DLD1 (cell line): Measurements from ENCODE around the gene SLC5A4.

Experiments used
- in situ Hi-C: cut with HindIII; loops from 2 replicates; pipeline ENCODE4 v1.10.0; 2017; ENCODE audit warnings: low sequenced_read_pairs

The SLC5A4 gene

GRCh38 chr22:32233091-32233490, 22.1 kb downstream of the SLC5A4 start:
- in situ Hi-C loops, result no loop called here

DNA sequence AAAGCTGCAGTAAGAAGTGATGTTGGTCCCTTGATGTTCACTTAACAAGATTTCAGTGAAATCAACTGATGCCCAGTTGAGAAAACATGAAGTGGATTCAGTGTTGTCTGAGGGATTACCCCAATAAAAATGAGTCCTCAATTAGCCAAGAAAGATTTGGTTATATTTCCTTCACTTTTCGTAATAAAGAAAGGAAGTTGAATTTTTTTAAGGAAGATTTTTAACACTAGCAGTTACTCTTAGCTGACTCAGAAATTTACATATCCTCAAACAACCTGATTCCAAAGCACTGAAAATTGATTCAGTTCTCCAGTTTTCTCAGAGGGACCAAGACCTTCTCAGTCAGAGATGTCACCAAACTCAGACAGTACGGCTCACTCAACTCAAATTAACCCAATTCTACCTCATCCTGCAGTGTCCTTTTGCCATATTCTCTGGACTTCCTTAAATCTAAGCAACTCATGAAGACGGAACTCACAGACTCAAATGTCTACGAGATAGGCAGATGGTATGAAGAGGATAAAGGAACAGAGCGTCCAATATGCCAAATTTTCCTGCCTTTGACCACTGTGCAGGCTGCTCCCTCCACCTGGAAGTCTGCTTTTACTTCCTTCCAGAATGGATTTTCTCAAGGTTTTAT, 22.8 kb downstream of the SLC5A4 start:
- in situ Hi-C loops, result no loop called here

- in situ Hi-C loops, result no loop called here
Observed at GRCh38 chr22:32226326-32227104, 28.6 kb downstream of the SLC5A4 start.

- in situ Hi-C loops, result no loop called here
Observed at GRCh38 chr22:32222991-32223390, 32.2 kb downstream of the SLC5A4 start.

- in situ Hi-C loops, result no loop called here
Observed at GRCh38 chr22:32219026-32219425, 36.1 kb downstream of the SLC5A4 start.

DNA sequence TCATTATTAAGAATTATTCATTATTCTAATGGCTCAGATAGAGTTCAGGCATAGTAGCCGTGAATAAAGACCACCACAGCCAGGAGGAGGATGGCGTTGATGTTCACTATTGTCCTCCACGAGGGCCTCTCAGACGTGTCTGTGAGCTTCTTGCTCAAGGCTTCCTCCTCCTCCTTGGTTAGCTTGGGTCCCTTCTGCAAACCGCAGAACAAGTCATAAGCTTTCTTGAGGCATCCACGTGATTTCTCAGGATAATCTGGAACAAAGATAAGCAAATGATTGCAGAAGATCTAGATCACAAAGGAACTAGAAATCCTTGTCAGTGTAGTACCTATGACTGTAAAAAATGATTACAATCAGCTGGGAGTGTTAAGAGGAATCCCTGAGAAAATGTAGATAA, 36.7 kb downstream of the SLC5A4 start:
- in situ Hi-C loops, result no loop called here

GRCh38 chr22:32217465-32217864, 37.7 kb downstream of the SLC5A4 start:
- in situ Hi-C loops, result no loop called here

DNA sequence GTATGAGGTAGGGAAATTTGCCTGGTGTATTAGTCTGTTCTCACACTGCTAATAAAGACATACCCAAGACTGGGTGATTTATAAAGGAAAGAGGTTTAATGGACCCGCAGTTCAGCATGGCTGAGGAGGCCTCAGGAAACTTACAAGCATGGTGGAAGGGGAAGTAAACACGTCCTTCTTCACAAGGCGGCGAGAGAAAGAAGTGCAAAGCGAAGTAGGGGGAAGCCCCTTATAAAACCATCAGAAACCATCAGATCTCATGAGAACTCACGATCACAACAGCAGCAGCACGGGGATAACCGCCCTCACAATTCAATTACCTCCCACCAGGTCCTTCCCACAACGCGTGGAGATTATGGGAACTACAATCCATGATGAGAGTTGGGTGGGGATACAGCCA, 38.2 kb downstream of the SLC5A4 start:
- in situ Hi-C loops, result no loop called here

DNA sequence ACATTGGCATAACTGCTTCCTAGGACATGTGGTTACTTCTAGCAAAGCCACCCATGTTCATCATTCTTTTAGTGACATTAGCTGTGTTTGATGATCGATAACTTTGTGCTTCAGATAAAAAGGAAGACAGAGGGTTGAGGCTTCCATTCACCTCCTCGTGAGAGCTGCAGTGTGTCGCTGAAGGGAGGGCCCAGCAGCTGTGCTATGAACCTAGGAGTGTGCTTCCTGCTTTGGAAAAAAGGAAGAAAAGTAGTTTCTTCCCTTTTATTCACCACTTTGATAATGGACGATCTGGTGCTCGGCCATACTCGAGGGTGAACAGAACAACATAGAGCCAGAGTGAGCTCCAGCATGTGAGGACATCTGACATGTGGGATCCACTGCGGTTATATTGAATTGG, 44.1 kb downstream of the SLC5A4 start:
- in situ Hi-C loops, result no loop called here

DNA sequence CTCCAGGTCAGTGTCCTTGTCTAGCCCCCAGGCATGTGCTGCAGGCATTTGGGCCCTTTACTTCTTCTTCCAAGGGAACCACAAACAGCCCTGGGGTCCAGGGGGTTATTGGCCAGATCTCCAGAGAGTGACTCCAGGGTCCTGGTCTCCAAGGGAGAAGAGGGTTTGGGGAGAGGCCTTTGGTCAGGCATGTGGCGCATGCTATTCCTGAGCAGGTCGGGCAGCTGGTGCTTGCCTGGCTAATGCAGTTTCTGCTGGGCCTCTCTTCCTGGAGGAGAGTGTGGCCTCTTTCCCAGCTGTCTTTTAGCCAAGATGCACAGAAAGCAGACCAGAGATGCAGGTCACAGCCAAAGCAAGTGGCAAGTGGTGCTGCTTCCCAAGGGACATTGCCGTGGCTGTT, 46.5 kb downstream of the SLC5A4 start:
- in situ Hi-C loops, result no loop called here

DNA sequence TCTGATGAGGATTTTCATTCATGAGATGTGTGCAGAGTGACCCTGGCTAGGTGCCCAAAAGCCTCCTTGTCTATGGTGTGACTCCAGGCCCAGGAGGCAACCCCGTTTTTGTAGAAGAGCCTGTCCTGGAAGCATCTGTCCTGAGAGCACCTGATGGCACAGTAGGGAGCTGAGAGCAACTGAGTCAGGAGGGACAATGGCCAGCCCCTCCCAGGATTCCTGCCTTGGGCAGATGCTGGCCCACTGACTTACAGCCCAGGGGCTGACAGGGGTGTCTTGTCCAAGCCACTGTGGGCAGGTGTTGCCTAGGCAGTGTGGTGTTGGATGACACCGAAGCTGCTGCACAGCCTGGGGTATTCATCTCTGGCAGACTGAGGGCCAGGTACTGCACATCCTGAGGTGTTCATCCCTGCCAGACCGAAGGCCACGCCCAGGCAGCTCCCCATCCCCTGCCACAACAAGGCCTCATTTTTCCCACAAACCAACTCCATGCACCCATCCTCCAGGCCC, 47.1 kb downstream of the SLC5A4 start:
- in situ Hi-C loops, result no loop called here

DNA sequence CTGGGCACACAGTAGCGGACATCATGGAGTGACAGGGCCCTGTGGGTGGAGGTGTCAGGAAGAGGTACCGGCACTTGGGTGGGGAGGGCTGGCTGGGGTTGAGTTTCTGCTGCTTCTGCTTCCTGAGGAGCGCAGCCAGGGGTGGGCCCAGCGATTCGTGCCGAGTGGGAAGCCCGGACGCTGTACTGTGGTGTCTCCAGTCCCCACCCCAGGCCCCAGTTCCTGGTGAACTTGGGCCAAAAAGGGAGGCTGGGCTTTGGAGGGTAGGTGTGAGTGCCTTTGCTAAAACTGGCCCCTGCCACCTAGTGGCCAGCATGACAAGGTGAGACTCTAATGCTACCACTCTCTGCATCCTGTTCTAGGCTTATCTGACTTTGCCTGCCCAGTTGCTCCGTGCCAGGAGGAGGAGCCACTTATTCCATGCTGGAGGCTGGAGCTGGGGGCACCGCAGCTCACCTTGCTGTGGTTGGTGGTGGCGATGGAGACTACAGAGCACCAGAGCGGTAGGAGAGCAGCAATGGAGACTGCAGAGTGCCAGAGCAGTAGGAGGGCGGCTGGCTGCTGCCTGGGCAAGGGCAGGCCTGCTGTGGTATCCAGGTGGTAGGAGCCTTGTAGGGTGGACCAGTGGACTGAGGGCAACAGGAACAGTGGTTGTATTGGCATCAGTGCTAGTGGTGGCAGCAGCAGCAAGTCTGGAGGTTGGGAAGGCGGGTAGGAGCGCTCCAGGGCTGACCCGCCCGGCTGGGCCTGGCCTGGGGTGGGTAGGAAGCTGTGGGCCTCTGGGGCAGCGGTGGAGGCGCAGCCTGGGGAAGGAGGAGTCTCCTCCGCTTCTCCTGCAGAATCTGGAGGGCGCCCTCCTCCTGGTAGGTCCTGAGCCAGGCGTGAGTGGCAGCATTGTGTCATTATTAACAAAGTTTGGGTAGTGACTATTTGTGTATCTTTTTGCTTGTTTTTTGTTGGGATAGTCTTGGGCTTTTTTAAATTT, 48.1 kb downstream of the SLC5A4 start:
- in situ Hi-C loops, result no loop called here

DNA sequence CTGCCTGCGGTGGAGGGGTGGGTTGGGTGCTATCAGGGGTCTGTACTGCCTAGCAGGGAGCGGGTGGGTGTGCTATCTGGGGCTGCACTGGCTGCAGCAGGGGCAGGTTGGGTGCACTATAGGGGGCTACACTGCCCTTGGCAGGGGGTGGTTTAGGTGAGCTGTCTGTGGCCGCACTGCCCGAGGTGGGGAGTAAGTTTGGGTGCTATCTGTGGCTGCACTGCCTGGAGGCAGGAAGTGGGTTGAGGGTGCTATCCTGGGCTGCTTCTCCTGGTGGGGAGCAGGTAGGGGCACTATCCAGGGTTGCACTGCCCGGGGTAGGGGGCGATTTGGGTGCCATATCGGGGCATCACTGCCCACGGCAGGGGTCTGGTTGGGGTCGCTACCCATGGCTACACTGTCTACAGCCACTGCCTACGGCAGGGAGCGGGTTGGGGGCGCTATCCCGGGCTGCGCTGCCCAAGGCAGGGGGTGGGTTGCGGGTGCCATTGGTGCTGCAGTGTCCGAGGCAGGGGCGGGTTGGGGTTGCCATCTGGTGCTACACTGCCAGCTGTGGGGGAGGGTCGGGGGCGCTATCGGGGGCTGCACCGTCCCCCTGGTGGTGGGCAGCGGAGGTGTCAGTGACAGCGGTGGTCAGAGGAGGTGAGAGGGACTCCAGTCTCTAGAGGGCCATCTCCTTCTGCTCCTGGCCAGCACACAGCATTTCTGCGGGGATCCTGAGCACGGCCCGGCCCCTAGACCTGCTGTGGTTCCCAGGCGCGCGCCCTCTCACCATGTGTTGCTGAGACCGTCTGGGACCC, 49.0 kb downstream of the SLC5A4 start:
- in situ Hi-C loops, result no loop called here

DNA sequence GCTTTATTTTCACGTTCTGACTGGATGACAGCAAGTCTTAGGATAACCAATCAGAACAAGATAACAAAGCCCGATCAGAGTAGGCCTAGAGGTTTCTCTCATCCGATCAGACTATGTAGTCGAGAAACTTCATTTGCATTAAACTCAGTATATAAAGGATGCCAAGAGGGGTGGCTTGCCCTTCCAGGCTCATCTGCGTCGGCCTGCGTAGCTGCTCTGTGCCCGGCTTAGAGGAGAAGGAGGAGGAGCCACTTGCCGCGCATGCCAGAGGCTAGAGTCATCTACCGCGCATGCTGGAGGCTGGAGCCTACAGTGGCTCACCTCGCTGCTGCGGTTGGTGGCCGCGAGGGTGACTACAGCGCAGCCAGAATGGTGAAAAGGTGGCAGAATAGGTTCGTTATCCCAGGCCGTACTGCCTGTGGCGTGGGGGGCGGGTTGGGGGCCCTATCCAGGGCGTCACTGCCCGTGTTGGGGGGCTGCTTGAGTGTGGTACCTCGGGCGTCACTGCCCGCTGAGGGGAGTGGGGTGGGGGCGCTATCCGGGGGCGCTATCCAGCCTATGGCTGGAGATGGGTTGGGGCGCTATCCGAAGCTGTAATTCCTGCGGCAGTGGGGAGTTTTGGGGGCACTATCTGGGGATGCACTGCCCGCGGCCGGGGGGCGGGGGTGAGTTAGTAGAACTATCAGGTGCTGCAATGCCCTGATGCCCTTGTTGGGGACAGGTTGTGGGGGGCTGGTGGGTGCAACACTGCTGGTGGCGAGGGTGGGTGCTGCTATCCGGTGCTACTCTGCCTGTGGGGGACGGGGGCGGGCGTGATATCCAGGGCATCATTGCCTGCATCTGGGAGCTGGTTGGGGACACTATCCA, 50.1 kb downstream of the SLC5A4 start, which contains the start of gene RFPL2:
Gene RFPL2, minus strand, starts transcription at position 218 of the 867 bp plus-strand sequence. CDS start 2,622 bp downstream, outside the sequence.
- in situ Hi-C loops, result no loop called here

GRCh38 chr22:32204040-32204855, 50.9 kb downstream of the SLC5A4 start:
- in situ Hi-C loops, result no loop called here

- in situ Hi-C loops, result no loop called here
Observed at GRCh38 chr22:32203181-32204039, 51.7 kb downstream of the SLC5A4 start.

- in situ Hi-C loops, result no loop called here
Observed at GRCh38 chr22:32202539-32203180, 52.5 kb downstream of the SLC5A4 start.
